Keratinocyte (primary cell): ENCODE results near the gene RNASE8.

Source experiments
- EZH2 ChIP-seq: IDR thresholded peaks from one replicate; pipeline ENCODE4 v1.6.1; 2012; ENCODE audit warnings: inconsistent platforms, mild to moderate bottlenecking, low read length, moderate library complexity
- TF ChIP-seq, protein P1 (sequence below), 3 experiments: IDR thresholded peaks in 1 of 3; conservative IDR thresholded peaks in 1 of 3; optimal IDR thresholded peaks in 1 of 3; 2 replicates in 2 of 3; 3 replicates in 1 of 3; pipeline versions ENCODE3 to v1.5.1; 2011; ENCODE audit warnings: low read length in 3 of 3, mild to moderate bottlenecking in 3 of 3, moderate library complexity in 2 of 3, control low read depth in 1 of 3, inconsistent platforms in 1 of 3; ENCODE audit not compliant: insufficient read depth in 2 of 3; ENCODE audit errors: extremely low read depth in 1 of 3

DNA sequence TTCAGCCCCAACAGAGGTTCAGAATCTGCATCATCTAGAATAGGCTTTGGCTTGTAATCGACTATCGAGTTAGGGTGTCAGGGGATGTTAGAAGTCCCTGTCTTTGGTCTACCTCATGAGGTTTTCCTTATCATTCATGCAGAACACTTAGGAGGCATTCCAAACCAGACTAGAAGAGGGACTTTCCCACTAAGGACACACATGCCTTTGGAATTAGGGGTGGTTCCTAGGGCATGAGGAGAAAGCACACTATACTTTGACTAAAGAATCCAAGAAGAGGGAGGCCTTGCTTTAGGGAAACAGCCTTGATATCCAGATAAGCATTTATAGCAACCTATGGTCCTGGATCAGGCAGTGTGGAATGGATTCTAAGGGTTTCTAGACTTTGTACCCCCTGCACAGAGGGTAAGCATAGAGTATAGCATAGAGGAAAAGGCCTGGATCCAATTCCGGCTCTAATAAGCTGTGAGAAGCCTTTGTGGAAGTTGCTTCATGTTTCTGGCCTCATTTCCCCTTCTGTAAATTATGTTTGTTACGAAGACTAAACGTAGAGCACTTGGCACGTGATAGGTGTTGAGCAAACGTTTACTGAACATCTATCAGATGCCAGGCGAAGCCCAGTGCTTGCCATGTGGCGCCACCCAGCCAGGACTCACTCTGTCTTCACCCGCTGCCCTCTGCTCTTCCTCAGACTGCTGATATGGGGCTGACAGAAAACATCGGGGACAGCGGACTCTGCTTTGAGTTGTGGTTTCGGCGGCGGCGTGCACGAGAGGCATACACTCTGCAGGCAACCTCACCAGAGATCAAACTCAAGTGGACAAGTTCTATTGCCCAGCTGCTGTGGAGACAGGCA, 27.6 kb downstream of the RNASE8 start:
- TF ChIP-seq, protein P1, sequence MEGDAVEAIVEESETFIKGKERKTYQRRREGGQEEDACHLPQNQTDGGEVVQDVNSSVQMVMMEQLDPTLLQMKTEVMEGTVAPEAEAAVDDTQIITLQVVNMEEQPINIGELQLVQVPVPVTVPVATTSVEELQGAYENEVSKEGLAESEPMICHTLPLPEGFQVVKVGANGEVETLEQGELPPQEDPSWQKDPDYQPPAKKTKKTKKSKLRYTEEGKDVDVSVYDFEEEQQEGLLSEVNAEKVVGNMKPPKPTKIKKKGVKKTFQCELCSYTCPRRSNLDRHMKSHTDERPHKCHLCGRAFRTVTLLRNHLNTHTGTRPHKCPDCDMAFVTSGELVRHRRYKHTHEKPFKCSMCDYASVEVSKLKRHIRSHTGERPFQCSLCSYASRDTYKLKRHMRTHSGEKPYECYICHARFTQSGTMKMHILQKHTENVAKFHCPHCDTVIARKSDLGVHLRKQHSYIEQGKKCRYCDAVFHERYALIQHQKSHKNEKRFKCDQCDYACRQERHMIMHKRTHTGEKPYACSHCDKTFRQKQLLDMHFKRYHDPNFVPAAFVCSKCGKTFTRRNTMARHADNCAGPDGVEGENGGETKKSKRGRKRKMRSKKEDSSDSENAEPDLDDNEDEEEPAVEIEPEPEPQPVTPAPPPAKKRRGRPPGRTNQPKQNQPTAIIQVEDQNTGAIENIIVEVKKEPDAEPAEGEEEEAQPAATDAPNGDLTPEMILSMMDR (optimal IDR thresholded peaks at IDR 0.05 in 1 of 3, IDR thresholded peaks at IDR 0.05 in 1 of 3, conservative IDR thresholded peaks at IDR 0.05 in 1 of 3; ENCODE audit: extremely low read depth in 1 of 3, insufficient read depth in 2 of 3, low read length in 3 of 3), result no peak
- TF ChIP-seq EZH2, result no peak
